Skin of body (tissue), 2 donors: ENCODE measurements around the gene SH3D19. TPM values are rescaled to one million over a fixed set of nuclear protein-coding genes. Genes with fewer than 3 reads are reported as not detected.

ENCODE experiments used
- DNase-seq: peaks from one replicate; lab custom pipeline; 2025; lab: John Stamatoyannopoulos, UW
- total RNA-seq: library from RNA; depleted of rRNA; stranded (reverse); fragments of >200 nt; gene quantifications from one replicate; pipeline ENCODE4 v1.2.3, GENCODE V29; 2014

SH3D19 gene
- total RNA-seq, 1 donor from 2014 or later, result 47.8 TPM

GRCh38 chr4:151202381-151202780, 123.0 kb downstream of the SH3D19 start:
- no peak for DNase-seq

GRCh38 chr4:151199319-151200190, 125.8 kb downstream of the SH3D19 start:
- no peak for DNase-seq

- DNase-seq, result peak; percentile 45
Observed at GRCh38 chr4:151198748-151199147, 126.7 kb downstream of the SH3D19 start.

DNA sequence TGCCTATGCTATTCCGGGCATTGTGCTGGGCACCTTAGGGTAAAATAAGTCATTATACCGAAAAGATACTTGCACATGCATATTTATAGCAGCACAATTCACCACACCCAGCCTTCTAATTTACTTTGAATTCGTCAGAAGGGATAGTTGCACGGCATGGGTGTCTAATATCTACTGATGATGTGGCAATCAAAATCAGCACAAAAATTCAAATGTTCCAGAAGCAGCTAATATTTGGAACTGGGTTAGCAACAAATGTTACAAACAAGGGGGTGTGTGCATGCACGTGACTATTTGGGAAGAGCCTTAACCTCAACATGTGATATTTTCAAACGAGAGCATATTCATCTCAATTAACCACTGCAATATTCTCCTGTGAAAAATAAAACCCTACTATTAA, 128.2 kb downstream of the SH3D19 start:
- peak; percentile 25 for DNase-seq

DNA sequence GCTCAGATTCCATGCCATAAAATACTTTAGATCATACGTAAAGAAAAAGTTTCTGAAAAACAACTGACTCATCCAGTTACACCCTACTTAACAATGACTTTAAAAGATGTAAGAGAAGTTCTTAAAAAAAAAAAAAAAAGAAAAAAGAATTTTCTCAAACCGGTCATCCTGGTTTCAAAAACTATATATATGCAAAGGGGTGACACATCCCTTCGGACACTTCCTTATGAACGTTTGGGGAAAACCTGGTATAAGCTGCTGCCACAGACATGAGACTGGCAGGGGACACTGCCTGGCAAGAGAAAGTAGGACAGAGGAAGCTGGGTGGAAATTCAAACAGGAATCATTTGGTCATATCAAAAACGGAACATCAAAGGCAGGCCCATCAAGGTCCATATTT, 129.6 kb downstream of the SH3D19 start:
- DNase-seq, result no peak

GRCh38 chr4:151193414-151193813, 132.0 kb downstream of the SH3D19 start:
- no peak for DNase-seq

DNA sequence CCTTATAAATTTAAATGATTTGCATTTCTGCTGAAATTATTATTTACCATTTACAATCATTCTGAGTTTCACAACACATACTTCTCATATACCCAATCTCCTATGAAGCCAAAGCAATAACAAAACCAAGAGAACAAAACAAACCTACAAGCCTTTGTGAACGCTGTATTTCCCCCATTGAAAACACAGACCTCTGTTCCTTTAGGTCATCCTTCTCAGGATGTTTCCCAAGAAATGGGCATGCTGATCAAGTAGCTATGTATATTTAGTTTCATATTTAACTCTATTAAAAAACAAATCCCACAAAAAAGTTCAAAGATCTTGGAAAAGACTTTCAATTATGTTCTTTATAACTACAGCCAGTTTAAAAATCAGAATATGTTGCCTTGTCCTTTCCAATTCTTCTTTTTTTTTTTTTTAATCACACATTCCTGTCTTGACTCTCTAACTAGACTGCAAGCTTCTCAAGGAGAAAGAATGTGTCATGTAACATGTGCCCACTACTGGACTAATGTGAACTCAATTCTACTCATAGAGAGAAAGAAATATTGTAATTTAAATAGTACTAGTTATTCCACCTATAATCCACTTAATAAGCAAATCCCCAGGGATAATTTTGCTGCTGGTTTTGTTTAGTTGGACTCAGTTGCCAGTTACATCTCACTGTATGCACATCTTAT, 132.7 kb downstream of the SH3D19 start:
- DNase-seq, result no peak

DNA sequence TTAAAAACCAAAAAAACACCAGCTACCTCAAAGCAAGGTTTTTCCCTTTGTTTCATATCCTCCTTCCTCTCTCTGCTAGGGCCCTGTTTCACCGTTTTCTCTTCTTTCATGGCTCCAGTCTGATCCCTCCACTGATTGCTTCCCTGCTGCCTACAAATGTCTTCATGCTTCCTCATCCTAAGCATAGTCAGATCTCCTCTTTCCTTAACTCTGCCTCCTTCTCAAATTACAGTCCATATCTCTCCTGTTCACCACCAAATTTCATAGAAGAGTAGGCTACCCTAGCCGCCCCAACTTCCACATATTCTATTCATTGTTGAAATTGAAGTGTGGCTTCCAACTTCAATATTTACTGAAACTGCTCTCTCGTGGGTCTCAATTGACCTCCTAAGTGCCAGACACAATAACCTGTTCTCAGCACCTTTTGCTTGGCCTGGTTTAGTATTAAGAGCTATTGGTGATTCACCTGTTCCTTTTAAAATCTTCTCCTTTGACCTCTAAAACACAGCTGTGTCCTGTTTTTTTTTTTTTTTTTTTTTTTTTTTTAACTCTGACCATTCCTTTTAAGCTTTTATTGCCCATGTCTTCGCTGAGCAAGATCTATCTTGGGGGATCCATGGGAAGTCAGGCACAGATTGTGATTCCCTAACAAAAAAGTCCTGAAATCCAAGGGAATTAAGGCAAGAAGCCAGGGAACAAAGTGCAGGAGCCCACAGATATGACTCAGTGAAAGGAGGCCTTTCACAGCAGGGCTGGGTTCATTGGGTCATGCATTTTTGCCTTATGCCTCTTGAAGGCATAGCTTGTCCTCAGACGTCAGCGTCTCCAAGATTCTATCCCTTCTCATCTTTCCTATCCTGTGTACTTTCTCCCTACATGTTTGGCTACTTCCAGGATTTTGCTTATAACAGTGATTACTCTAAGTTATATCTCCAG, 140.6 kb downstream of the SH3D19 start:
- DNase-seq, result no peak

DNA sequence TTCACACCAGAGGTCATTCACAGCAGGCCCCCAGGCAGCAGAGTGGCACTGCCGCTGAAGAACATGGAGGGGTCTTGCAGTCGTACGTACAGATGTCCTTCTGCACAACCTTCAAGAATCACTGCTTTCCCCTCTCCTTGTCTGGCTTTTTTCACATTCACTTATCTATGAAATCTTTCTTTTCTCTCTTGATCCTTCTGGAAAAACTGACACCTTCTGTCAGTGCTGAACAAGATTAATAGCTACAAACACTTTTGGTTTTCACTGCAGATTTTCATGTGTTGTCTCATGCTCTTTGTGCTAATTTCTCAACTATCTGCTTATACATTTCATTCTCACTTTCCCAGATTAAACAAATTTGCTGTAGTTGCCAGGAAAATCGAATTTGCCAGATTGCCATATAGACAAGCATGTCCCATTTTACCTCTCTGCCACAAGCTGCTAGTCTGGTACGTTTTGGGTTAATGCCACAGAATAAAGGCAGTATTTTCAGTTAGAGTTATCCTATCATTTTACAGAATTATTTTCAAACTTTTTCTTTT, 142.9 kb downstream of the SH3D19 start:
- no peak for DNase-seq

GRCh38 chr4:151176685-151177084, 148.7 kb downstream of the SH3D19 start:
- DNase-seq, result no peak

- DNase-seq, result no peak
Observed at GRCh38 chr4:151175754-151176631, 149.4 kb downstream of the SH3D19 start.

DNA sequence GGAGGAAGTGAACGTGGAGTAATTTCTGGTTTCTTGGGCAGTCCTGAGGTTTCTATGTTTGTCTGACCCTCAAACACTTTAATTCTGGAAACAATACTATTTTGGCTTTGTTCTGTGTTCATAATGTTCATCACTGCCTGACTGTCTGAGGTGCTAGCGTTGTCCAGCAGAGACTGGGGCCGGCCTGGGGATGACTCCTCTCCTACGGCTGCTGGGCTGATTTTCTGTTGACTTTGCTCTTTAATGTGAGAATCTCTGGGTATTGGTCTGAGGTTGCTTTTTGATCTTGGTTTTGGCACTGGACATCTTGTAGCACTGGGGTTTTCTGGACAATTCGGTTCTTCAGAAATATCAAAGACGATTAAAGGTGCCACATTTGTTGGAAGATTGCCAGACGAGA, 150.2 kb downstream of the SH3D19 start:
- no peak for DNase-seq

- DNase-seq, result no peak
Observed at GRCh38 chr4:151174784-151175183, 150.6 kb downstream of the SH3D19 start.

GRCh38 chr4:151173871-151174270, 151.5 kb downstream of the SH3D19 start:
- DNase-seq, result peak; percentile 78

DNA sequence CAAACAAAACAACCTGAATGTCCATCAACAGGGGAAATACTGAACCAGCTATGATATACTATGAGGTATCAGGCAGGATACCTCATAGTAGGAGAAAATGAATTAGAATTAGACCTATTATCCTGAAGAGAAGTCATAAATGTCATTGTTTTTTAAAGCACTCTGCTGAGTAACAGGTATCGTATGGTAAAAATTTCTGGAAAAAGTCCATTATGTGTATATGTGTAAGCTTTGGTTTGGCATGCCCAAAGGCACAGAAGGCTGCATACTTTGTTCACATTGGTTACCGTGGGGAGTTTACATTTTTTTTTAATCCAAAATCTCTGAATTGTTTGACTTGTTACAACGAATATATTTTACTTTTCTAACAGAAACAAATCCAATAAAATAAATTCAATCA, 155.5 kb downstream of the SH3D19 start:
- DNase-seq, result no peak

GRCh38 chr4:151169223-151169622, 156.2 kb downstream of the SH3D19 start:
- peak; percentile 91 for DNase-seq

DNA sequence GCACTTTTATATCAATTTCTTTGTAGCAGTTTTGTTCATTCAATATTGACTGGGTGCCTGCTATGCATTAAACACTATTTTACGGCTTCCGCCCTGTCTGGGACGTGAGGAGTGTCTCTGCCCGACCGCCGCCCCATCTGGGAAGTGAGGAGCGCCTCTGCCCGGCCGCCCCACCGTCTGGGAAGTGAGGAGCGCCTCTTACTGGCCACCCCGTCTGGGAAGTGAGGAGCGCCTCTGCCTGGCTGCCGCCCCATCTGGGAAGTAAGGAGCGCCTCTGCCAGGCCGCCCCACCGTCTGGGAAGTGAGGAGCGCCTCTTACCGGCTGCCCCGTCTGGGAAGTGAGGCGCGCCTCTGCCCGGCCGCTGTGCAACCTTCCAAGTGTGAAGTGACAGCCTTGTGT, 157.8 kb downstream of the SH3D19 start:
- no peak for DNase-seq

DNA sequence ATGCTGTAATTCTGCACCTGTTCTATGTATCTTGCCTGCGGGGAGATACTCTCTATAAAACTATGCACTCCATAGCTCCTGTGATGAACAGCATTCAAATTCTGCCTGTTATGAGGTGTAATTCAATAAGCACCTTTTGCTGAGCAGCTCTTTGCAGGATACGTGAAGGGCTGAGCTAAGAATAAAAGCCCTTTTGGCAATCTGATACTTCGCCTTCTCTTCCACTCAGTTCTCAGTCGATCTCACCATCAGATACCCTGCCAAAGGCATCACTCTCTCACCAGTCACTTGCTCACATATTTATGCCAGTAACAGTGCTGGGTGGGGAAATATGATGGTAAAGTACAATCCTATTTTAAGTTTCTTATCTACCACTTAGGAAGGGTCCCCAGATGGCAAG, 158.8 kb downstream of the SH3D19 start:
- no peak for DNase-seq

DNA sequence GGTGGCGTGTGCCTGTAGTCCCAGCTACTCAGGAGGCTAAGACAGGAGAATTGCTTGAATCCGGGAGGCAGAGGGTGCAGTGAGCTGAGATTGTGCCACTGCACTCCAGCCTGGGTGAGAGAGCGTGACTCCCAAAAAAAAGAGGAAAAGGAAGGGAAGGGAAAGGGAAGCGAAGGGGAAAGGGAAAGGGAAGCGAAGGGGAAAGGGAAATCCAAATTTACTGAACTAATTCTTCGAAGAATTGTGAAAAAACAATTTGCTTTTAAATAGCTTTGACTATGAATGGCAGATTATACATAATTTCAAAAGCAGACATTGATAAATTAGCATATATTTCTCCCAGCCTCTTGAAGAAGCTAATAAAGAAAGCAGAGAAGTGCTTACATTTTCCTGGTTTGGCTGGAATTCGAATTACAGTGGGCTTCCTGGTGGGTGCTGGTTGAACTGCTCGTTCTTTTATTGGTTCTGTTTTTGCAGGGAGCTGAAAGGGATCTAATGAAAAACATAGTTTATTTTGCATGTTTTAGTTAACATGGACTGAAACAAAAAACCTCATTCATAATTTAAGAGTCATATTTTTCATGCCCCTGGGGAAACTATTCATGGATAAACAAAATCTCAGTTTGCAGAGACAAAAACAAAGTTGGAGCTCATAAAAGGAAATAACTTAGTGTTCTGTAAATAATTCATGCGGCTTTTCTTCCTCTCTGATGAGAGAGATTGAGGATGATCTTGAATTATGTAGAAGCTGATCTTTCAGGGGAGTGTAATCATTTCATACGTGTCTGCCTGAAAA, 160.0 kb downstream of the SH3D19 start:
- DNase-seq, result peak; percentile 73

DNA sequence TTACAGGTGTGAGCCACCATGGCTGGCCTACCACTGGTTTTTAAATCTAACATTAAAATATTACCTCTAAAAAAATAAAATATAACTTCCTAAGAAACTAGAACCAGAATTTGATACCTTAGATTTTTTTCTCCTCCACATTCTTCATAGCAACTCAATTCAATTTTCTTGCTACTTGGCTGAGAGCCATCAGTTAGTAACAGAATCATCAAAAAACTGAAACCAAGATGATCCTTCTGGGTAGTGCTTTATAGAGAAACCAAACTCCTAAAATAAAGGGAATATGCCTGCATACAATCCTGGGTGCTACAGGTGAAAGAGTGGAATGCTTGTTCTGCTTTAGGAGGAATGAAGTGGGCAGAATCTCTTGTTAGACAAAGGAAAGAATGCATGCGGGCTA, 161.6 kb downstream of the SH3D19 start:
- DNase-seq, result no peak
